ENCODE measurements around the gene TLE5. TPM values are rescaled to one million over a fixed set of nuclear protein-coding genes. Genes with fewer than 3 reads are reported as not detected.

The TLE5 gene
- total and polyA plus RNA-seq, 2 experiments from 2014 or later: 130 to 154 TPM

- H3K36me3 Mint-ChIP-seq (ENCODE audit: low read depth): peaks cover 35% of the 10 kb centered on the region
- Histone ChIP-seq H3K27ac (ENCODE audit: low read depth) (no peak overlapping the region), H3K79me2 (replicated peaks; ENCODE audit: insufficient read depth) (peaks cover 25% of the 10 kb centered on the region), H3K27me3 (ENCODE audit: insufficient read depth) (no peaks in the 10 kb centered on the region), H3K36me3 (ENCODE audit: insufficient read depth) (peaks cover 6% of the 10 kb centered on the region; the same call in 1 of the 2 replicates), H3K4me2 (no peak overlapping the region), H3F3A (replicated peaks; ENCODE audit: low read depth) (peaks cover 15% of the 10 kb centered on the region; the same call in 1 of the 2 replicates), H3K9me2 (ENCODE audit: insufficient read depth) (no peaks in the 10 kb centered on the region), H4K20me1 (replicated peaks; ENCODE audit: insufficient read depth) (no peaks in the 10 kb centered on the region; the same call in 1 of the 2 replicates), H2AFZ (no peak overlapping the region), H3K4me1 (ENCODE audit: insufficient read depth) (peaks cover 36% of the 10 kb centered on the region; the same call in 1 of the 2 replicates), H3K4me3 (no peak overlapping the region)
- ATAC-seq (no peak), DNase-seq (ENCODE audit: low spot score) (no peak)
- TF ChIP-seq POLR2AphosphoS5 (IDR thresholded peaks at IDR 0.05; ENCODE audit: low read depth) (no peak), CREB1 (CRISPR knock-in tag; IDR thresholded peaks at IDR 0.05; ENCODE audit: low read depth) (no peak), REST (IDR thresholded peaks at IDR 0.05; ENCODE audit: unreplicated experiment) (no peak), CTCF (conservative IDR thresholded peaks at IDR 0.05; ENCODE audit: low read depth in 2 of 2) (no peak), ETS1 (IDR thresholded peaks at IDR 0.05) (no peak), ZNF114 (CRISPR knock-in tag; IDR thresholded peaks at IDR 0.05) (no peak), NANOG (IDR thresholded peaks at IDR 0.05; ENCODE audit: borderline replicate concordance) (no peak), JUNB (IDR thresholded peaks at IDR 0.05; ENCODE audit: unreplicated experiment) (no peak), ZNF331 (CRISPR knock-in tag; IDR thresholded peaks at IDR 0.05; ENCODE audit: low read depth) (no peak), STAT1 (IDR thresholded peaks at IDR 0.05; ENCODE audit: unreplicated experiment) (no peak), EZH2 (IDR thresholded peaks at IDR 0.05; ENCODE audit: low read depth, unreplicated experiment) (no peak)
- H3K27me3 Mint-ChIP-seq (ENCODE audit: insufficient read depth, low read depth, poor library complexity): peaks cover 20% of the 10 kb centered on the region
- H3K4me1 Mint-ChIP-seq: peaks cover 36% of the 10 kb centered on the region
- no peak overlapping the region for H3K27ac Mint-ChIP-seq
- peak overlapping the region; percentile 6; the same call in 1 of the 3 replicates for H3K4me3 Mint-ChIP-seq
- no peaks in the 10 kb centered on the region; the same call in 2 of the 3 replicates for H3K9me3 Mint-ChIP-seq
These were observed 2.6 kb downstream of the TLE5 start for GRCh38 chr19:3059653-3060052.

Data from GM23338 (cell line).